HG02571 (cell line): Measurements from ENCODE around the gene OTULINL.

Experiments
- ATAC-seq: cut with Tn5 transposase; IDR thresholded peaks from one replicate; pipeline ENCODE4 v1.9.1; 2021; ENCODE audit warnings: mild to moderate bottlenecking, moderate library complexity; ENCODE audit not compliant: unreplicated experiment

OTULINL gene

GRCh38 chr5:14599476-14600127, 18.0 kb downstream of the OTULINL start:
- ATAC-seq, result no peak

DNA sequence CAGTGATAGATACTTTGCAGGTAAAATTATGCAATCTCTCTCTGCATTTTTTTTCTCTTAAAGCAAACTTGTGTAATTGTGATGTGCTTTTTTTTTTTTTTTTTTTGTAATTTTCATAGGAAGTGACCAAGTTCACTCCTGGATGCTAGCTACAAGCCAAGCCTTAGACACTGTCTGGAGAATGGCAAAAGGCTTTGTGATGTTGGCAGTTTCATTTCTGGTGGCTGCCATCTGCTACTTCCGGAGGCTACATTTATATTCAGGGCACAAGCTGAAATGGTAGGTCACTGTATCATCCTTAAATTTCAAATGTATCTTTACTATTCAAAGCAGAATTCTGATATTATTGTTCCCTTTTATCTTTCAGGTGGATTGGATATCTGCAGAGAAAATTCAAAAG, 19.3 kb downstream of the OTULINL start:
- ATAC-seq, result no peak

DNA sequence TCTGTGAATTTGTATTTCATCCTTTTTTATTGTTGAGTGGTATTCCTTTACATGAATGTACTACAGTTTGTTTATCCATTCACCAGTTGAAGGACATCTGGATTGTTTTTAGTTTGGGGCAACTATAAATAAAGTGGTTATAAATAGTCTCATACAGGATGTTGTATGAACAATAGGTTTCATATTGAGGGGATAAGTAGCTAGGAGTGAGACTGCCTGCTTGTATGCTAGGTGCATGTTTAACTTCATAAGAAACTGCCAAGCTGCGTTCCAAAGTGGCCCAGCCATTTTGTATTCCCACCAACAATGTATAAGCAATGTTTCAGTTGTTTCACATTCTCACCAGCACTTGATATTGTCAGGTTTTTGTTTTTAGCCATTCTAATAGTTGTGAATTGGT, 21.5 kb downstream of the OTULINL start:
- ATAC-seq, result no peak

- ATAC-seq, result no peak
Measured at GRCh38 chr5:14607104-14607503, 25.5 kb downstream of the OTULINL start.

DNA sequence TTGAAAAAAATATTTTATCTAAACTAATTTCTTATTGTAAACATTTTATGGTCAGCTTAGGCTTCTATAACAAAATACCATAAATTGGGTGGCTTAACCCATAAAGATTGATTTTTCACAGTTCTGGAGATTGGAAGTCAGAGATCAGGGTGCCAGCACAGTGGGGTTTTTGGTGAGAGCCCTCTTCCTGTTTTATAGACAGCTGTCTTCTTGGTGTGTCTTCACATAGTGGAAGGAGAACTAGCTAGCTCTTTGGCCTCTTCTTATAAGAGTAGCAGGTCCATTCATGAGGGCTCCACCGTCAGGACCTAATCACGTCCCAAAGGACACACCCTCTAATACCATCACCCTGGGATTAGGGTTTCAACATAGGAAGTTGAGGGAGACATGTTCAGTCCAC, 26.6 kb downstream of the OTULINL start:
- no peak for ATAC-seq

DNA sequence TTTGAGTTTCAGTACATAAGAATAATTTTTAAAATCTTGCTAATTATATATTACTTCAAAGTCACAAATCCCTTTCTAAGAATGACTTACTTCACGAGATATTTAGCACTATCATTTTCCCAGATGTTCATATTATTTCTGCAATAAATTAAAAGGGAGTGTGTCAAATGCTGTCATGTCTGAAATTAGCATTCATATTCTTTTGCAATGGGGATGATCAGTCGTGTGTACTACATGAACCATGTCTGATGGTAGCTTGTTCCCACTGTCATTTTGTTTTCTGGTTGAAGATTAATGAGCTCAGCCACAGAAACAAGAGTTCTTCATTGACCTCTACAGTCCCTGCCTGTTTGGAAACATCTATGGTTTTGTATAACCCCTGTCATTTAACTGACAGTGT, 30.1 kb downstream of the OTULINL start:
- ATAC-seq, result no peak

DNA sequence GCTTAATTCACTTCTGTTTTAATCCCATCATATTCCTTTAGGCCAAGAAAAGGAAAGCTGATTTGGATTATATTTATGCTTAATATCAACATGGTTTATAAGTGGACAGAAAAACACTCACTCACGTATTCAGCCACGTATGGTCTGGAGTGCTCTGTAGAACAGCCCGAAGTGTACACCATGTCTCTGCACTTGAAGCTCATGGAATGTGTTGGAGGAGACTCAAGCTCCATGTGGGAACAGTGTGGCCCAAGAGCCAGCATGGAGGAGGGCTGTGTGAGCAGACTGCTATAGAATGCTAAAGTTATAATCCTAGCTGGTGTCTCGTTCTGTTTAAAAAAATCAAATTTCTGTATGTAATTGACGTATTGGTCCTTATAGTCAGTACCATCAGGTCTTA, 32.9 kb downstream of the OTULINL start:
- ATAC-seq, result no peak

DNA sequence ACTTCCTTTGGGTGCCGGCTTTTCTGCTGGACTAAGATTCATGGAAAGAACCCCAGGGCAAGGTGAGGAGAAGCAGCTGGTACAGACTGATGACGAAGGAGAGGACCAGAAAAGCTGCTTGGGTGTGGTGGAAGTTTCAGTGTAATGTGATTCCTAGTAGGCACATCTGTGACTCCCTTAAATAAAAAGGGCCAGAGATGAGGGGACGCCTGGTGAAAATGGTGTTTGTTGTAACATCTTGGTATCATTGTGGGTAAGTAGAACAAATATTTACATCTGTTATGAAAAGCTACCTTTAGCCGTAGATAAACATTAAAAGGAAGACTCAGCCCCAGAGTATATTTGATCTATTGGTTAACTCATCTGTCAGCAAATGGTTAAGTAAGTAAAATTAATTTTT, 33.8 kb downstream of the OTULINL start:
- no peak for ATAC-seq

- no peak for ATAC-seq
Measured at GRCh38 chr5:14617441-14617840, 35.8 kb downstream of the OTULINL start.

GRCh38 chr5:14627270-14627669, 45.7 kb downstream of the OTULINL start:
- no peak for ATAC-seq

GRCh38 chr5:14628346-14628745, 46.8 kb downstream of the OTULINL start:
- ATAC-seq, result no peak

DNA sequence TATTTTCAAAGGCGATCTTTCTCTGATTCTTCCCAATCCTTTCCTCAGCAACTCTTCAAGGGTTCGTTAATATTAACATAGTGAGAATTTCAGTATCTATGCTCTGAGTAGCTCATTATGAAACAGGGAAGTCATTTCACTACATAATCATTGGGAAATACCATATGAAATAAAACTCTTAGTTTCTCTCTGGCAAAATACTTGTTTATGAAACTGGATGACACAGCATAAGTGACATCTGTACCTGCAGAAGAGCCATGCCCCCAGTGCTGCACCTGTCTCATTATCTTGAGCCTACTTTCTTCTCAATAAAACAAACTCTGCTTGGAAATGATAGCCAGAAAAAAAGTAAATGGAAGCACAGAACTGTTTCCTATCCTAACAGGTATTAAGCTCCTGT, 49.1 kb downstream of the OTULINL start:
- ATAC-seq, result no peak

DNA sequence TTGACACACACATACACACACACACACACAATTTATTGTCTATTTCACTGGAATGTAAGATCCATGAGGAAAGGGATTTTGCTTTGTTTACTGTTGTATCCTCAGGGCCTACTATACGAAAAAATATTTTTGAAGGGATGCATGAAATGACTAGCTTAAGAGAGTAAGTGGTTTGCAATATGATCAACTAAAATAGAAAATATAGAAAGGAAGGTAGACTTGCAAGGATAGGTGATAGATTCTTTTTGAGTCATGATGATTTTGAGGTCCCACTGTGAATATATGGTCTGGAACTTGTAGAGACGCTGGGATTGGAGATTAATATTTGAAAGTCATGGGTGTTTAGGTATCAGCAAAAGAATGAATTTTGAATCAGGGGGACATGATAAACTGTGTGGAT, 54.1 kb downstream of the OTULINL start:
- no peak for ATAC-seq

DNA sequence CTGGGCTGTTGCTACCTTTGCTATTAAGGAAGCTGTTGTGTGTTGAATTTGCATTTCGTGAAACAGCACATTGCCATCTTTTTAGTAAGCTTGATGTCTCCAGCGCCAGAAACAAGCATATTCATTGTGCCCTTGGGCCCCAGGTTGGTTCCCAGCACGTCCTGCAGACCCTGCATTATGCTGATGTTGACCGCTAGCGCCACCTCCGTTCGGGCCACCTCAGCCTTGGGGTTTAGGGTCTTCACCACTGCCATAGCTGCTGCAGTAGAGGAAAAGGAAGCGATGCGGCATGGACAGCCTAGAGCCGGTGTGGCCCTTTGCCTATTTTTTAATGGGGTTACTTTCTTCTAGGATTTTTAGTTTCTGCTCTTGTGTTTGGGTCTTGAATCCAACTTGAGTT, 59.2 kb downstream of the OTULINL start:
- ATAC-seq, result no peak

DNA sequence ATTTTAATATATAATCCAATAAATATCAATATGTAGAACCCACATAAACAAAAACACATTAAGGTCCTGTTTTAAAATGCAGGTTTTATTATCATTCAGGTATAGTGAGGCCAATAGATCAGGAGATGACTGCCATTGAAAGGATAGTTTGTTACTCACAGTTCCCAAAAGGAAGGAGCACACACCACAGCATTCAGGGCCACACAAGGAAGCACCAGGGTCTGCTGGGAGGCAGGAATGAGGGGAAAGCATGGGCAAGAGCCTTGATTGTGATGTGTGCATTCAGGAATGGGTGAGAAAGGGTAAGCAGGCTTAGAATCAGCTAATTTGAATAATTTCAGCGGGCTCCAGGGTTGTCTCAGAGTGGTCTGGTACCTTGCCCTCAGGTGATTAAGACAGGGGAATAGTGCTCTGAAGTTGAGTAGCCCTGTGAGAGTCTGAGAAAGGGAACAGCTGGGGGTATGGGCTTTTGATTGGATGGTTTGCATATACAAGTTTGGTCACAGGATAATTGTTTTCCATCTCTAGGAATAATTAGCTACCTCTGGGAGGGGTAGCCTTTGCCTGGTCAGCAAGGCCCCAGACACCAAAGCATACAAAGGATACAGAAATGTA, 63.1 kb downstream of the OTULINL start:
- no peak for ATAC-seq

DNA sequence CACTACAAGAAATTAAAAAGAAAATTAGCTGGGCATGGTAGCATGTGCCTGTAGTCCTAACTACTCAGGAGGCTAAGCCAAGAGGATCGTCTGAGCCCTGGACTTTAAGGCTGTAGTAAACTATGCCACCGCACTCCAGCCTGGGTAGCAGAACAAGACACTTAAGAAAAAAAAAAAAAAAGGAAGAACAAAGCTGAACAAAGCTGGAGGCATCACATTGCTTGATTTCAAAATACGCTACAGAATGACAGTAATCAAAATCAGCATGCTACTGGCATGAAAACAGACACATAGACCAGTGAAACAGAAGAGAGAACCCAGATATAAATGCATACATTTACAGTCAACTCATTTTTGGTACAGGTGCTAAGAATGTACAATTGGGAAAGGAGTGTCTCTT, 68.5 kb downstream of the OTULINL start:
- ATAC-seq, result no peak

DNA sequence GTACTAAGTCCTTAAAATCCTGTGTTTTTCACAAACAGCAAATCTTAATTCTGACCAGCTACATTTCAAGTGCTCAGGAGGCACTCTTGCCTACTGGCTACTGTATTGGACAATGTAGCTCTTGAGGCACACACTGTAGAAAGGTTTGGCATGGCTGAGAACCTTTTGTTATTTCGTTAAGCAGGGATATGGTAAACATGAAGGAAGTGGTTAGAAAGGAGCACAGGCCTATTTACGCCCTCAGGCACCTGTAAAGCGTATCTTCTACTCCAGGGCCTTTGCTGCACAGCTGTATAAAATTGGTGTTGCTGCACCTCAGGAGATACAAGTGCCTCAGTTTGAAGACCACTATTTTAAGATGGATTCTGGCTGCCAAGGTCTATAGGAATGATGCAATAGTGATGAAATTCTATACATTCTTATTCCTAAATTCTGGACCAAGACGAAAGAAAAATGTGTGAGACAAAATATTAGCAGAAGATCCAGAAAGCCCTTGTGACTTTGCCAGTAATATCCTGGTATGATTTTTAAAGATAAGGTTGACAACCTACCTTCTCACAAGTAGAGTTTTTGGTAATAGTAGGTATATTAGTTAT, 73.7 kb downstream of the OTULINL start:
- ATAC-seq, result no peak

DNA sequence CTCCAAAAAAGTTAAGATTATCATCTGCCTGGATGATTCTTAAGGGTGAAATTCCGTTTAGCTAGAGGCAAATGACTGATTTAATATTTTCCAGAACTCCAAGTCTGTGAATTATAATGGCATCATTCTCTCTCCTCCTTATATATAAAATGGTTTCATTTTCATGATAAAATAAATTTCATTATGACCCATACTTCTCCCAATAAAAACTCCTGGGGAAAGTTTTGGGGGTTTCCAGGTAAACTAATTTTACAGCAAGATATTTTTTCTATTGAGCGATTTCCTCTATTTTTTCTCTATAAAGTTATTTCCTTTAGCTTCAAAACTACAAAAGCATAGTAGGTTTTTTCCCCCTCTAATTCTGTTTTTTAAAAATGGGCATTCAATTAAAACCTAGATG, 75.3 kb downstream of the OTULINL start:
- ATAC-seq, result no peak

- no peak for ATAC-seq
Measured at GRCh38 chr5:14659821-14660607, 78.4 kb downstream of the OTULINL start.

GRCh38 chr5:14660833-14661232, 79.2 kb downstream of the OTULINL start:
- no peak for ATAC-seq
